Left lung (tissue), 10 donors: ENCODE data around the gene PRKN. TPM values are rescaled to one million over a fixed set of nuclear protein-coding genes. Genes with fewer than 3 reads are reported as not detected.
A peak's percentile ranks its signal among the peaks of the same experiment; 100 is the strongest.

Experiments used
- ATAC-seq: fragments of 200-7000 bp; cut with Tn5 transposase; one replicate; pipeline ENCODE4 v1.9.1; 2020; ENCODE audit warnings: moderate library complexity
- DNase-seq, 4 donors: peaks; one replicate each; pipeline ENCODE4 v3.0.0-alpha.2; 2013 to 2020
- H3K27ac ChIP-seq, 2 donors: fragments of 200-600 bp; sonication (generic) in 1 of 2; one replicate each; pipeline versions ENCODE4 v1.5.0 to v1.8.0; 2020 to 2021
- H3K27me3 ChIP-seq, 2 donors: fragments of 200-600 bp; sonication (generic) in 1 of 2; one replicate each; pipeline versions ENCODE4 v1.5.0 to v1.8.0; 2020 to 2021
- H3K36me3 ChIP-seq, 2 donors: fragments of 200-600 bp; sonication (generic) in 1 of 2; one replicate each; pipeline versions ENCODE4 v1.5.0 to v1.8.0; 2020 to 2021
- H3K4me1 ChIP-seq, 2 donors: fragments of 200-600 bp; one replicate each; pipeline ENCODE4 v1.8.0; 2021
- H3K4me3 ChIP-seq, 2 donors: fragments of 200-600 bp; sonication (generic) in 1 of 2; one replicate each; pipeline versions ENCODE4 v1.5.0 to v1.8.0; 2020 to 2021; ENCODE audit warnings: mild to moderate bottlenecking in 1 of 2
- H3K9me3 ChIP-seq, 2 donors: fragments of 200-600 bp; sonication (generic) in 1 of 2; one replicate each; pipeline versions ENCODE4 v1.5.0 to v1.8.0; 2020 to 2021
- CTCF ChIP-seq, 2 donors: fragments of 200-600 bp; sonication (generic) in 1 of 2; IDR thresholded peaks; one replicate each; pipeline versions ENCODE4 v1.5.0 to v1.8.0; 2021; ENCODE audit warnings: antibody characterized with exemption in 2 of 2
- intact Hi-C, 2 donors: fragments of 100-400 bp; cut with DNase I; formaldehyde crosslinking; loops; one replicate each; pipeline versions ENCODE4 v1.11.2 to v1.14.2; 2022
- polyA plus RNA-seq, 6 donors: library from polyadenylated mRNA; unstranded; fragments of 120-200 nt; gene quantifications; one replicate each; pipeline ENCODE4 v1.2.1, GENCODE V29; 2013; ENCODE audit not compliant: insufficient read length in 6 of 6
- total RNA-seq, 2 donors: library from RNA; stranded (reverse); fragmentation: NEBNext Ultra II Directional; extraction: Animal tissue kit (Norgen Biotek cat#: 25700); gene quantifications; one replicate each; pipeline ENCODE4 v1.2.1, GENCODE V29; 2021
- donor health status: DM: no; HTN: yes; CAD: no.
- donor health status: DM: no; HTN: no; CAD: no.

Gene PRKN
- total and polyA plus RNA-seq, 8 donors, result 1.9 to 4.3 (median 2.5) TPM

GRCh38 chr6:162345051-162345511, 382.5 kb downstream of the PRKN start:
- DNase-seq, result no peak
- intact Hi-C loops, result no loop called here
- no peak for TF ChIP-seq CTCF (IDR thresholded peaks at IDR 0.05)

GRCh38 chr6:162344646-162345010, 382.9 kb downstream of the PRKN start:
- TF ChIP-seq CTCF (IDR thresholded peaks at IDR 0.05), result no peak
- Histone ChIP-seq H3K27ac (no peak overlapping the region), H3K4me1 (no peaks in the 10 kb centered on the region), H3K4me3 (no peak overlapping the region), H3K36me3 (no peaks in the 10 kb centered on the region), H3K27me3 (no peaks in the 10 kb centered on the region), H3K9me3 (peaks cover 0 to 8% of the 10 kb centered on the region in 2 donors)
- DNase-seq, result no peak
- intact Hi-C loops, result no loop called here
- ATAC-seq, result no peak

More at GRCh38 chr6:162345051-162345511, 382.5 kb downstream of the PRKN start:
- no peaks in the 10 kb centered on the region for H3K4me1 ChIP-seq
- no peaks in the 10 kb centered on the region for H3K27me3 ChIP-seq
- H3K36me3 ChIP-seq, result no peaks in the 10 kb centered on the region
- ATAC-seq, result no peak
- no peak overlapping the region for H3K27ac ChIP-seq
- no peak overlapping the region for H3K4me3 ChIP-seq
- H3K9me3 ChIP-seq, result peaks cover 0 to 7% of the 10 kb centered on the region in 2 donors

GRCh38 chr6:162343936-162344645, 383.5 kb downstream of the PRKN start:
- Histone ChIP-seq H3K4me1 (no peaks in the 10 kb centered on the region), H3K9me3 (peaks cover 0 to 8% of the 10 kb centered on the region in 2 donors), H3K36me3 (no peaks in the 10 kb centered on the region), H3K4me3 (no peak overlapping the region), H3K27ac (no peak overlapping the region), H3K27me3 (no peaks in the 10 kb centered on the region)
- ATAC-seq (no peak), DNase-seq (peak in 2 of 4 donors; percentile 10 to 23)
- intact Hi-C loops, result no loop called here
- TF ChIP-seq CTCF (IDR thresholded peaks at IDR 0.05), result no peak

GRCh38 chr6:162343198-162343935, 384.2 kb downstream of the PRKN start:
- peaks cover 0 to 8% of the 10 kb centered on the region in 2 donors for H3K9me3 ChIP-seq
- intact Hi-C loops, result no loop called here
- no peaks in the 10 kb centered on the region for H3K36me3 ChIP-seq
- no peak for DNase-seq
- H3K27ac ChIP-seq, result no peak overlapping the region
- no peaks in the 10 kb centered on the region for H3K4me1 ChIP-seq
- no peak for ATAC-seq
- H3K4me3 ChIP-seq, result no peak overlapping the region
- no peaks in the 10 kb centered on the region for H3K27me3 ChIP-seq
- TF ChIP-seq CTCF (IDR thresholded peaks at IDR 0.05), result no peak

GRCh38 chr6:162337412-162337811, 390.2 kb downstream of the PRKN start:
- intact Hi-C loops, result no loop called here
- no peak for DNase-seq

More at GRCh38 chr6:162337412-162337811, 390.2 kb downstream of the PRKN start:
- Histone ChIP-seq H3K9me3 (peaks cover 0 to 8% of the 10 kb centered on the region in 2 donors), H3K4me1 (no peaks in the 10 kb centered on the region), H3K4me3 (no peak overlapping the region), H3K27me3 (no peaks in the 10 kb centered on the region), H3K36me3 (no peaks in the 10 kb centered on the region), H3K27ac (no peak overlapping the region)
- ATAC-seq, result no peak
- no peak for TF ChIP-seq CTCF (IDR thresholded peaks at IDR 0.05)
